Ovary (tissue), 3 donors: ENCODE data around the gene IL1RAPL2.

Source experiments
- POLR2A ChIP-seq: fragments of 450-650 bp; IDR thresholded peaks from one replicate; pipeline ENCODE4 v1.6.1; 2017; ENCODE audit warnings: antibody characterized with exemption, mild to moderate bottlenecking, moderate library complexity
- TF ChIP-seq, protein P1 (sequence below), 3 donors: fragments of 450-650 bp in 2 of 3; fragments of 200-600 bp in 1 of 3; IDR thresholded peaks; one replicate each; pipeline versions ENCODE4 v1.5.1 to v1.8.0; 2016 to 2022; ENCODE audit warnings: antibody characterized with exemption in 3 of 3, mild to moderate bottlenecking in 1 of 3
- donor health status: DM: no; HTN: no; CAD: no.

DNA sequence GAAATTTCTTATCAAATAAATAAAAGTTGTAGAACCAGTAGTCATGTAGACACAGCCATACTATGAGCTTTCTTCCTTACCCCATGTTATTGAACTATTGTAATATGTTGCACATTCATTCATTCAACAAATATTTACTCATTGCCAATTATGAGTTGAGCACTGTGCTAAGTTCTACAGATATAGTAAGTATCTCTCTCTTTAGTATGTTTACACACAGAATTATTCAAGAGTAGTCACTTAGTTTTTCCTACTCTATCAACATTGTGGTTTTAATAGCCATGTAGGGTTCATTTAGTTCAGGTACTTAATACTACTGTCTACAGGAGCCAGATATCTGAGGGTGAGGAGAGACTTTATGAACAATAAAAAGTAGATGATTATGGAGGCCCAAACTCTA lies 568.3 kb downstream of the IL1RAPL2 start:
- TF ChIP-seq, protein P1, sequence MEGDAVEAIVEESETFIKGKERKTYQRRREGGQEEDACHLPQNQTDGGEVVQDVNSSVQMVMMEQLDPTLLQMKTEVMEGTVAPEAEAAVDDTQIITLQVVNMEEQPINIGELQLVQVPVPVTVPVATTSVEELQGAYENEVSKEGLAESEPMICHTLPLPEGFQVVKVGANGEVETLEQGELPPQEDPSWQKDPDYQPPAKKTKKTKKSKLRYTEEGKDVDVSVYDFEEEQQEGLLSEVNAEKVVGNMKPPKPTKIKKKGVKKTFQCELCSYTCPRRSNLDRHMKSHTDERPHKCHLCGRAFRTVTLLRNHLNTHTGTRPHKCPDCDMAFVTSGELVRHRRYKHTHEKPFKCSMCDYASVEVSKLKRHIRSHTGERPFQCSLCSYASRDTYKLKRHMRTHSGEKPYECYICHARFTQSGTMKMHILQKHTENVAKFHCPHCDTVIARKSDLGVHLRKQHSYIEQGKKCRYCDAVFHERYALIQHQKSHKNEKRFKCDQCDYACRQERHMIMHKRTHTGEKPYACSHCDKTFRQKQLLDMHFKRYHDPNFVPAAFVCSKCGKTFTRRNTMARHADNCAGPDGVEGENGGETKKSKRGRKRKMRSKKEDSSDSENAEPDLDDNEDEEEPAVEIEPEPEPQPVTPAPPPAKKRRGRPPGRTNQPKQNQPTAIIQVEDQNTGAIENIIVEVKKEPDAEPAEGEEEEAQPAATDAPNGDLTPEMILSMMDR (IDR thresholded peaks at IDR 0.05) = no peak
- TF ChIP-seq POLR2A = no peak
